Right ventricle myocardium superior (tissue), 1 donor: ENCODE measurements around the gene CMTM1. TPM values are rescaled to one million over a fixed set of nuclear protein-coding genes. Genes with fewer than 3 reads are reported as not detected.
"Not testable (repeated sequence)": the region's sequence is repeated elsewhere in the genome, so short reads cannot be mapped to it uniquely, and the experiment has no call there.

Experiments
- ATAC-seq: fragments of 200-7000 bp; cut with Tn5 transposase; one replicate; pipeline ENCODE4 v1.9.1; 2020; ENCODE audit warnings: mild to moderate bottlenecking; ENCODE audit not compliant: poor library complexity
- DNase-seq: peaks from one replicate; pipeline ENCODE4 v3.0.0-alpha.2; 2020
- intact Hi-C: fragments of 100-400 bp; cut with DNase I; formaldehyde crosslinking; loops from one replicate; pipeline ENCODE4 v1.11.2; 2022
- total RNA-seq: library from RNA; stranded (reverse); fragmentation: NEBNext Ultra II Directional; extraction: Animal tissue kit (Norgen Biotek cat#: 25700); gene quantifications from one replicate; pipeline ENCODE4 v1.2.1, GENCODE V29; 2021
- donor health status: DM: no; HTN: yes; CAD: no; lungs with severe emphysema.

CMTM1 gene
- total RNA-seq, 1 donor from 2014 or later = 1.3 TPM

GRCh38 chr16:66553223-66553622, 13.0 kb upstream of the CMTM1 start:
- no peak for DNase-seq
- no peak for ATAC-seq
- intact Hi-C loops = no loop called here

GRCh38 chr16:66554021-66554420, 12.2 kb upstream of the CMTM1 start:
- intact Hi-C loops = no loop called here
- ATAC-seq (no peak), DNase-seq (no peak)

GRCh38 chr16:66554495-66554894, 11.7 kb upstream of the CMTM1 start:
- intact Hi-C loops = no loop called here
- DNase-seq (no peak), ATAC-seq (no peak)

GRCh38 chr16:66560107-66560506, 6.1 kb upstream of the CMTM1 start:
- DNase-seq (no peak), ATAC-seq (no peak)
- intact Hi-C loops = no loop called here

- DNase-seq (no peak), ATAC-seq (no peak)
- intact Hi-C loops = no loop called here
Measured at GRCh38 chr16:66561381-66562080, 4.7 kb upstream of the CMTM1 start.

- intact Hi-C loops = no loop called here
- ATAC-seq = no peak
Measured at GRCh38 chr16:66562409-66562808, 3.8 kb upstream of the CMTM1 start.

GRCh38 chr16:66562986-66563385, 3.3 kb upstream of the CMTM1 start:
- ATAC-seq (no peak), DNase-seq (no peak)
- intact Hi-C loops = no loop called here

More at GRCh38 chr16:66562409-66562808, 3.8 kb upstream of the CMTM1 start:
- no peak for DNase-seq

- ATAC-seq (no peak), DNase-seq (no peak)
- intact Hi-C loops = no loop called here
Measured at GRCh38 chr16:66563574-66564334, 2.5 kb upstream of the CMTM1 start.

- ATAC-seq, DNase-seq, intact Hi-C loops: not testable (repeated sequence)
Measured at GRCh38 chr16:66567270-66567669, 1.0 kb downstream of the CMTM1 start.

- DNase-seq = no peak
- intact Hi-C loops = no loop called here
- no peak for ATAC-seq
Measured at GRCh38 chr16:66568355-66568754, 2.1 kb downstream of the CMTM1 start.

- no peak for DNase-seq
- ATAC-seq = no peak
- intact Hi-C loops = no loop called here
Measured at GRCh38 chr16:66569131-66569530, 2.9 kb downstream of the CMTM1 start.

- ATAC-seq (no peak), DNase-seq (no peak)
- intact Hi-C loops = no loop called here
Measured at GRCh38 chr16:66569827-66570405, 3.7 kb downstream of the CMTM1 start.

- intact Hi-C loops = no loop called here
- DNase-seq (no peak), ATAC-seq (no peak)
Measured at GRCh38 chr16:66572356-66572755, 6.1 kb downstream of the CMTM1 start.

GRCh38 chr16:66574081-66574480, 7.8 kb downstream of the CMTM1 start:
- intact Hi-C loops = no loop called here
- DNase-seq (no peak), ATAC-seq (no peak)

GRCh38 chr16:66574531-66574930, 8.3 kb downstream of the CMTM1 start:
- intact Hi-C loops = no loop called here

GRCh38 chr16:66575060-66575459, 8.8 kb downstream of the CMTM1 start:
- no peak for DNase-seq
- ATAC-seq = no peak
- intact Hi-C loops = no loop called here

More at GRCh38 chr16:66574531-66574930, 8.3 kb downstream of the CMTM1 start:
- no peak for ATAC-seq
- DNase-seq = no peak

GRCh38 chr16:66576296-66576695, 10.1 kb downstream of the CMTM1 start:
- DNase-seq (no peak), ATAC-seq (peak; percentile 41)
- intact Hi-C loops = no loop called here

- DNase-seq (peak; percentile 52), ATAC-seq (peak; percentile 36)
- intact Hi-C loops = no loop called here
Measured at GRCh38 chr16:66578651-66579531, 12.7 kb downstream of the CMTM1 start, which contains the start of gene CMTM2. TSS of gene CMTM2 (plus strand) at chr16:66579463. CDS start at chr16:66579608, 145 bp downstream.
